GM12801 (cell line): Measurements from ENCODE around the gene DOK6.

Experiments used
- CTCF ChIP-seq: IDR thresholded peaks from one replicate; pipeline ENCODE4 v1.5.1; 2011; ENCODE audit warnings: control low read depth; ENCODE audit not compliant: insufficient read length; ENCODE audit errors: extremely low read depth

DOK6 gene

GRCh38 chr18:69894467-69894866, 493.8 kb downstream of the DOK6 start:
- TF ChIP-seq CTCF: no peak

GRCh38 chr18:69895066-69896047, 494.7 kb downstream of the DOK6 start:
- no peak for TF ChIP-seq CTCF

- TF ChIP-seq CTCF: no peak
These were observed 496.9 kb downstream of the DOK6 start for GRCh38 chr18:69897397-69898108.

- TF ChIP-seq CTCF: no peak
These were observed 497.7 kb downstream of the DOK6 start for GRCh38 chr18:69898241-69898861.
